Panc1 (cell line): ENCODE results near the gene MAPK7. TPM values are rescaled to one million over a fixed set of nuclear protein-coding genes. Genes with fewer than 3 reads are reported as not detected.

ENCODE experiments used
- ATAC-seq: fragments of 200-7000 bp; cut with Tn5 transposase; 2 replicates; pipeline ENCODE4 v1.9.1; 2020; ENCODE audit warnings: mild to moderate bottlenecking, moderate library complexity
- BruUV-seq: library from RNA; stranded (reverse); fragments of 400-500 nt; replicated peaks from 2 replicates; lab custom pipeline; 2021; lab: Mats Ljungman, UMichigan
- CTCF ChIA-PET: fragments of 300-600 bp; sonication (Branson Sonifier 250); formaldehyde crosslinking; loops from one replicate; lab custom pipeline; 2022; ENCODE audit warnings: antibody characterized with exemption; lab: Charles Lee
- POLR2A ChIA-PET: fragments of 300-600 bp; sonication (Branson Sonifier 250); formaldehyde crosslinking; loops from one replicate; lab custom pipeline; 2022; ENCODE audit warnings: antibody characterized with exemption; lab: Charles Lee
- DNase-seq: peaks from one replicate; pipeline ENCODE4 v3.0.0-alpha.2; 2010; ENCODE audit warnings: low read depth, low spot score
- H3K27ac ChIP-seq: 2 replicates; pipeline ENCODE4 v1.5.1; 2011; ENCODE audit warnings: mild to moderate bottlenecking, low read length, inconsistent platforms
- H3K27me3 ChIP-seq: fragments of 200-500 bp; sonication (Bioruptor generic); 2 replicates; pipeline ENCODE4 v1.6.0; 2014; ENCODE audit warnings: low read length, inconsistent platforms; ENCODE audit not compliant: control insufficient read depth, insufficient read depth
- H3K36me3 ChIP-seq: fragments of 200-500 bp; sonication (Bioruptor generic); 2 replicates; pipeline ENCODE4 v1.5.1; 2014; ENCODE audit warnings: inconsistent platforms, mild to moderate bottlenecking, low read length, moderate library complexity; ENCODE audit not compliant: control insufficient read depth, insufficient read depth
- H3K4me1 ChIP-seq: 2 replicates; pipeline ENCODE4 v1.5.1; 2011; ENCODE audit warnings: inconsistent platforms, mild to moderate bottlenecking, low read length, moderate library complexity; ENCODE audit not compliant: control insufficient read depth, insufficient read depth
- H3K4me3 ChIP-seq, 2 experiments: 2 replicates each; pipeline ENCODE4 v1.5.1; 2011 to 2012; ENCODE audit warnings: low read depth in 2 of 2, low read length in 2 of 2, mild to moderate bottlenecking in 2 of 2, inconsistent platforms in 1 of 2, moderate library complexity in 1 of 2
- H3K9me3 ChIP-seq: fragments of 200-500 bp; sonication (Bioruptor generic); 2 replicates; pipeline ENCODE4 v1.5.1; 2014; ENCODE audit warnings: low read depth, mild to moderate bottlenecking, inconsistent platforms, low read length, moderate library complexity; ENCODE audit not compliant: control insufficient read depth, insufficient read depth
- POLR2AphosphoS5 ChIP-seq: IDR thresholded peaks from 2 replicates; pipeline ENCODE4 v1.6.1; 2012; ENCODE audit warnings: mild to moderate bottlenecking, low read depth, low read length, moderate library complexity
- SIN3A ChIP-seq: IDR thresholded peaks from 2 replicates; pipeline ENCODE4 v1.6.1; 2012; ENCODE audit warnings: low read depth, mild to moderate bottlenecking, low read length, moderate library complexity, borderline replicate concordance; ENCODE audit not compliant: insufficient read depth
- TCF7L2 ChIP-seq: IDR thresholded peaks from 2 replicates; pipeline ENCODE4 v1.6.1; 2011; ENCODE audit warnings: mild to moderate bottlenecking, low read depth, low read length, inconsistent platforms
- in situ Hi-C: cut with HindIII; loops from 2 replicates; pipeline ENCODE4 v1.10.0; 2016; ENCODE audit warnings: low sequenced_read_pairs, low pct_unique_long_range_greater_than_20kb
- intact Hi-C: fragments of 100-400 bp; cut with micrococcal nuclease; formaldehyde crosslinking; loops from one replicate; pipeline ENCODE4 v1.10.0; 2022; ENCODE audit not compliant: unreplicated experiment
- total RNA-seq: library from RNA; stranded (reverse); gene quantifications from one replicate; pipeline ENCODE4 v1.2.1, GENCODE V29; 2021; ENCODE audit not compliant: unreplicated experiment
- TF ChIP-seq, protein P1 (sequence below), 2 experiments: IDR thresholded peaks; 2 replicates each; pipeline ENCODE4 v1.6.1; 2011 to 2012; ENCODE audit warnings: low read depth in 2 of 2, control low read depth in 1 of 2, low read length in 1 of 2, mild to moderate bottlenecking in 1 of 2, moderate library complexity in 1 of 2; ENCODE audit not compliant: insufficient read depth in 1 of 2
- TF ChIP-seq, protein P2 (sequence below): fragments of 450-650 bp; IDR thresholded peaks from 2 replicates; pipeline ENCODE4 v1.5.1; 2017; ENCODE audit warnings: mild to moderate bottlenecking

MAPK7 gene
- total RNA-seq, 1 experiment from 2014 or later = 28.9 TPM

DNA sequence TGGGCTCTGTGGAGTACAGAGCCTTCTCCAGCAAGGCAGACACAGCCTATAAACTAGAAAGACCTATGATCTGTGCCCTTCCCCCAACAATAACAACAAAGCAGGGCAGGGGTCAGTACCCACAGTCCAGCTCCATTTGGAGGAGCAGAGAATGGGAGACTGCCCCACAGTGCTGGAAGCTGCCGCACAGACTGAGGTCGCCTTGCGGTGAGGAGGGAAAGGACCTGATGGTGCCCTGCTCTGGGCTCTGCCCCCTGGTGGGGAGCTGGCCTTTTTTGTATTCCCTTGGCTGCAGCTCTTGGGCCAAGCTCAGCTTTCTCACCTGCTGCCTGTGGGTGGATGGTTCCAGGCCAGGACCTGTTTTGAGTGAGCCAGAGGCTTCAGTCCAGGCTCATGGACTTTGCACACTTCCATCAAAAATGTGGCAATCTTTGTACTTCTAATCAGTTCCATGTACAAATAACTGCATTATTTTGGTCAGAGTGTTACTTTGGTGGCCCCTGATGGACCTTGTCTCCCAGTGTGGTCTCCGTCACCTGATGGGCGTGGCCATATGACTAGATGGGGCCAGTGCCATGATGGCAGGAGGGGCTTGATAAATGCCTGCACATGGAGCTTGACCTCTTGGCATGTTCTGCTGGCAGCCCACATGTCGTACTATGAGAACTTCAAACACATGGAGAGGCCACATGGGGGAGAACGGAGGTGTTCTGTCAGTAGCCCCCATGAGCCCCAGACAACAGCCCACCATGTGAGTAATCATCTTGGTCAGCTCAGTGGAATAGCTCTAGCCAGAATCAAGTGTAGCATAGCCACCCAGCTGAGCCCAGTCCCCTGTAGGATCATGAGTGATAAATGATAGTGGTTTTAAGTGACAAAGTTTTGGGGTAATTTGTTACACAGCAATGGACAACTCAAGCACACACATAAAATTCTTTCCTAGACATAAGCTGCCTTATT is 40.0 kb upstream of the MAPK7 start:
- no peaks in the 10 kb centered on the region for H3K9me3 ChIP-seq
- in situ Hi-C loops = no loop called here
- POLR2A ChIA-PET = no interaction called here

DNA sequence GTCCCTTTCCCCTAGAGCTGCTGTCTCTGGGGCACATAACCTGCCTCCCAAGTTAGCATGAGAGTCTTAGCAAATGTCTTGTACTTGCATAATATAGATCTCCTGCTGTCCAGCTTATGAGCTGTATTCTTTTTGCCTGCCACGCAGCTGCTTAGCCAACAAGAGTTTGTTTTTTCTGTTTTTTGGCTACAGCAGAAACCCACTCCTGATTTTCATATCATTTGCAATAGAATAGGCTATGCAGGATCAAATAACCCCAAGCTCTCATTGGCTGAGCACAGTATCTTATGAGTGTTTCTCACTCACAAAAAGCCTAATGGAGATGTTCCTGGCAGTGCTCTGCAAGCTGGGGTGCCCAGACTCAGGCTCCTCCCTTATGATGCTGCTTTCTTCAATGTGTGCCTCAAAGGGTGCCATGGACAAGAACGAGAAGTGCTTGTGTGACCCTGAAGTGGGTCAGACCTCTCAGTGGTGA is 38.9 kb upstream of the MAPK7 start:
- H3K9me3 ChIP-seq = no peaks in the 10 kb centered on the region
- ChIA-PET POLR2A (no interaction called here), CTCF (no interaction called here)
- BruUV-seq = no TSS peak
- intact Hi-C loops = no loop called here
- H3K27me3 ChIP-seq = no peaks in the 10 kb centered on the region
- H3K36me3 ChIP-seq = no peaks in the 10 kb centered on the region
- ATAC-seq (no peak), DNase-seq (no peak)
- no peak overlapping the region for H3K27ac ChIP-seq
- in situ Hi-C loops = no loop called here
- H3K4me1 ChIP-seq = no peaks in the 10 kb centered on the region
- TF ChIP-seq, protein P1, sequence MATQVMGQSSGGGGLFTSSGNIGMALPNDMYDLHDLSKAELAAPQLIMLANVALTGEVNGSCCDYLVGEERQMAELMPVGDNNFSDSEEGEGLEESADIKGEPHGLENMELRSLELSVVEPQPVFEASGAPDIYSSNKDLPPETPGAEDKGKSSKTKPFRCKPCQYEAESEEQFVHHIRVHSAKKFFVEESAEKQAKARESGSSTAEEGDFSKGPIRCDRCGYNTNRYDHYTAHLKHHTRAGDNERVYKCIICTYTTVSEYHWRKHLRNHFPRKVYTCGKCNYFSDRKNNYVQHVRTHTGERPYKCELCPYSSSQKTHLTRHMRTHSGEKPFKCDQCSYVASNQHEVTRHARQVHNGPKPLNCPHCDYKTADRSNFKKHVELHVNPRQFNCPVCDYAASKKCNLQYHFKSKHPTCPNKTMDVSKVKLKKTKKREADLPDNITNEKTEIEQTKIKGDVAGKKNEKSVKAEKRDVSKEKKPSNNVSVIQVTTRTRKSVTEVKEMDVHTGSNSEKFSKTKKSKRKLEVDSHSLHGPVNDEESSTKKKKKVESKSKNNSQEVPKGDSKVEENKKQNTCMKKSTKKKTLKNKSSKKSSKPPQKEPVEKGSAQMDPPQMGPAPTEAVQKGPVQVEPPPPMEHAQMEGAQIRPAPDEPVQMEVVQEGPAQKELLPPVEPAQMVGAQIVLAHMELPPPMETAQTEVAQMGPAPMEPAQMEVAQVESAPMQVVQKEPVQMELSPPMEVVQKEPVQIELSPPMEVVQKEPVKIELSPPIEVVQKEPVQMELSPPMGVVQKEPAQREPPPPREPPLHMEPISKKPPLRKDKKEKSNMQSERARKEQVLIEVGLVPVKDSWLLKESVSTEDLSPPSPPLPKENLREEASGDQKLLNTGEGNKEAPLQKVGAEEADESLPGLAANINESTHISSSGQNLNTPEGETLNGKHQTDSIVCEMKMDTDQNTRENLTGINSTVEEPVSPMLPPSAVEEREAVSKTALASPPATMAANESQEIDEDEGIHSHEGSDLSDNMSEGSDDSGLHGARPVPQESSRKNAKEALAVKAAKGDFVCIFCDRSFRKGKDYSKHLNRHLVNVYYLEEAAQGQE (IDR thresholded peaks at IDR 0.05; ENCODE audit: insufficient read depth in 1 of 2, low read depth in 2 of 2, low read length in 1 of 2) = no peak
- TF ChIP-seq TCF7L2 = no peak
- TF ChIP-seq, protein P2, sequence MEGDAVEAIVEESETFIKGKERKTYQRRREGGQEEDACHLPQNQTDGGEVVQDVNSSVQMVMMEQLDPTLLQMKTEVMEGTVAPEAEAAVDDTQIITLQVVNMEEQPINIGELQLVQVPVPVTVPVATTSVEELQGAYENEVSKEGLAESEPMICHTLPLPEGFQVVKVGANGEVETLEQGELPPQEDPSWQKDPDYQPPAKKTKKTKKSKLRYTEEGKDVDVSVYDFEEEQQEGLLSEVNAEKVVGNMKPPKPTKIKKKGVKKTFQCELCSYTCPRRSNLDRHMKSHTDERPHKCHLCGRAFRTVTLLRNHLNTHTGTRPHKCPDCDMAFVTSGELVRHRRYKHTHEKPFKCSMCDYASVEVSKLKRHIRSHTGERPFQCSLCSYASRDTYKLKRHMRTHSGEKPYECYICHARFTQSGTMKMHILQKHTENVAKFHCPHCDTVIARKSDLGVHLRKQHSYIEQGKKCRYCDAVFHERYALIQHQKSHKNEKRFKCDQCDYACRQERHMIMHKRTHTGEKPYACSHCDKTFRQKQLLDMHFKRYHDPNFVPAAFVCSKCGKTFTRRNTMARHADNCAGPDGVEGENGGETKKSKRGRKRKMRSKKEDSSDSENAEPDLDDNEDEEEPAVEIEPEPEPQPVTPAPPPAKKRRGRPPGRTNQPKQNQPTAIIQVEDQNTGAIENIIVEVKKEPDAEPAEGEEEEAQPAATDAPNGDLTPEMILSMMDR = no peak
- no peak for TF ChIP-seq SIN3A
- TF ChIP-seq POLR2AphosphoS5 = no peak
- H3K4me3 ChIP-seq = no peak overlapping the region

More for the DNA sequence above, 40.0 kb upstream of the MAPK7 start:
- BruUV-seq = no TSS peak
- intact Hi-C loops = no loop called here
- DNase-seq (no peak), ATAC-seq (peak; percentile 70)
- CTCF ChIA-PET = interaction anchor here (0.6 kb wide), 2 partner anchors 158 to 320 kb away, joined by 3 to 5 read pairs; no protein-coding TSS in a partner anchor
- H3K27me3 ChIP-seq = no peaks in the 10 kb centered on the region
- H3K4me1 ChIP-seq = no peaks in the 10 kb centered on the region
- H3K36me3 ChIP-seq = no peaks in the 10 kb centered on the region
- no peak overlapping the region for H3K27ac ChIP-seq
- TF ChIP-seq, protein P2 = peak; percentile 69; the same call in 1 of the 2 replicates
- TF ChIP-seq, protein P1 (IDR thresholded peaks at IDR 0.05; ENCODE audit: insufficient read depth in 1 of 2, low read depth in 2 of 2, low read length in 1 of 2) = no peak
- H3K4me3 ChIP-seq = no peak overlapping the region
